GM19395 (cell line): Measurements from ENCODE around the gene SHISA4.

ENCODE experiments used
- ATAC-seq: cut with Tn5 transposase; IDR thresholded peaks from one replicate; pipeline ENCODE4 v1.9.1; 2021; ENCODE audit warnings: mild to moderate bottlenecking, moderate library complexity; ENCODE audit not compliant: unreplicated experiment

Gene SHISA4

DNA sequence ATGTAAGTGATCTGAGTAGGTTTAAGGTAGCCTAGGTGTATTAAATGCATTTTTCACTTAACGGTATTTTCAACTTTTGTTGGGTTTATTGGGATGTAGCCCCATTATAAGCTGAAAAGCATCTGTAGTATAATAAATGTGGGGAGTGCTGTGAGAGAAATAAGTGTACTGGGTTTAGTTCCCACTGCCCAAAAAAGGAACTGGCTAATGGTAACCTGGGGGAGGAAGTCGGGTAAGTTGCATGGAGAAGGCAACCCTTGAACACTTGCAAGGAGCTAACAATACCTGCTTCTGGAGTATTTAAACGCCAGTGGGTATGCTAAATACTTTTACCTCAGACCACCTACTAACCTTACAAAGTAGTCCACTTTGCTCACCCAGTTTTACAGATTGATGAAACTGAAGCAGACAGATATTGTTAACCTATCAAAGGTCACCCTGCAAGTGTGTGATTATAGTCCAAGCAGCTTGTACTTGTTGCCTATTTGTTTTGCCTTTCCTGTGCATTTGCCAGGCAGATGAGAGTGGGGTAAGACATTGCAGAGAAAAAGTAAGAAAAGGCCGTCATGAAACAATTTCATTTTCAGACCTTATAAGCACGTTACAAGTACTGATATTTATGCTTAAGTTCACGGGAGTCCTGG, 7.6 kb upstream of the SHISA4 start:
- ATAC-seq = no peak

DNA sequence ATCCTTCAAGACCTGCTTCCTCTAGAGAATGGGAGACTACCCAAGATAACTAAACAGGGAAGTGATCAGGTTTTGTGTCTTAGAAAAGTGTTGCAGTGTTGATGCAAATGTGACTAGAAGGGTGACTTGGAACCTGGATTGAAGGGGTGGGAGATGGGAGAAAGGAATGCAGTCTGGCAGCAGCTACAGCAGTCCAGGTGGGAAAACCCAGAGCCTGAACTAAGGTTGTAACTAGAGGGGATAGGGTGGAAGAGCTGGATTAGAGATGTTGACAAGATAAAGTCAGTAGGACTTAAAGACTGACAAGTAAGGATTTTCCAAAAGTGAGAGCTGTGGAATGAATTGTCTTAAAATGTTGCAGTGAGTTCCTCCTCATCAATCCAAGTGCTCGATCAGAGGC, 7.1 kb upstream of the SHISA4 start:
- no peak for ATAC-seq

DNA sequence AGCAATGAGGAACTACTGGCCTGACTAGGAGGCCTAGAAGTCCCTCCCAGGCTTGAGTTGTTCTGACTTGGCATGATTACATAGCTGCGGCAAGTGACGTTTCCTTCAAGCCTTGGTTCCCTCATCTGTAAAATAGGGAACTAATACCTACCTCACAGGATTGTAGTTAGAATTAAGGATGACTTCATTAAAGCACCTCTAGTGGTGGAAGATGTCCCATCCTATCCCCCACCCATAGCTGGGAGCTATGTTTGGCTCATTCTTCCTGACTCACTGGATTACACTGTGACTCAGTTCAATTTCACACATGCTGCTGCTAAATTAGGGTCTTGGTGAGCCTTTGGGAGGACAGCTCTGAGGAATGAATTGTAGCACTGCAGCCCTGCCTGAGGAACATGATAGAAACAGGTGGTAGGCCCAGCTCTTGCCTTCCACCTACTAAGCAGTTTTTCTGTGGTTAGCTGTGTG, 6.0 kb upstream of the SHISA4 start:
- no peak for ATAC-seq

DNA sequence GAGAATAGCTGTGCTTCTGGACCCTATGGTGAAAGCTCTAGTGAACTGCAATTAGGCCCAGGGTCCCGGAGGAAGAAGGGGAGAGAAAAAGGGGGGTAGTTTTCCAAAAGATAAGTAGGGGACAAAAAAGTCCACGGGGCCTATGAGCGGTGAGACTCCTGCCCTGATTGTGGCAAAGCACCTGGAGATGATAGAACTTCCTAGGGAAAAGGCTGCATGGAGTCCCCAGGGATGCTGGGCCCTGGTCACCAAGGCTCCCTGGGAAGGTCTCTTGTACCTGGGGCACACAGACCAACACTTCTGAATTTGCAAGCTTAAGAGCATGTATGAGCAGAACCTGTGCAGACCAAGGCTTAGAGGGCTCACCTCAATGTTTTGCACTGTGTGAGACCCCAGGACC, 5.4 kb upstream of the SHISA4 start:
- ATAC-seq = no peak

DNA sequence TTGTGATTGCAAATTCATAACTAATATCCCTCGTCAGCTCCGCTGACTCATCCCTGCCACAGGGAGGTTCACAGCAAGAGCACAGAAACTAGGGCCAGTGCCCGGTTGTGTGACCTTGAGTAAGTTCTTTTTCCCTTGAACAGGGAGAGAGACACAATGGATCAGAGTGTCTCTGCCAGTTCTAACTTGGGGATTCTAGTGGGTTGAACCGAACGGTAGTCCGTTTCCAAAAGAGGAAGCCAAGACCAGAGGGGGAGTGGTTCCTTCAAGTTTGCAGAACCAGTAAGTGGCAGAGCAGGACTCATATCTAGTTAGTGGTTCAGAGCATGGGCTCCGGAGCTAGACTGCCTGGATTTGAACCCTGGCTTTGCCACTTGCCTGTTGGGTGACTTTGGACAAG, 4.9 kb upstream of the SHISA4 start:
- ATAC-seq = no peak

DNA sequence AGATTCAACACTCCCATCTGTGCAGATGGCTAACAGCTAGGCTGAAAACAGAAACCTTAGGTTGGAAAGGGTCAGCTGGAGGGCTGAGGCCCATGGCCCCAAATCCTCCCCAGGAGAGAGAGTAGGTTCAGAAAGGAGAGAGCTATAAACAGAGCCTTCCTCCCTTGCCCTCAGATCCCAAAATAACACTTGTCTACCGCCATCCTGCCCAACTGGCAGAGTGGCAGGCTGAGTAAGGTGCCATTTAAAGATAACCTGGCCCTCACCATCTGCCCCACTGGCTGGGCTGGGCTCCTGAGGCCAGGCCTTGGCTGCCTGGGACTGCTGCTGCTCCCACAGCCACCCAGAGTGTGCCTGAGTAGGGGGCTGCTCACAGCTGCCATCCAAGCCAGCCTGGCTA, 4.3 kb upstream of the SHISA4 start:
- ATAC-seq = no peak

DNA sequence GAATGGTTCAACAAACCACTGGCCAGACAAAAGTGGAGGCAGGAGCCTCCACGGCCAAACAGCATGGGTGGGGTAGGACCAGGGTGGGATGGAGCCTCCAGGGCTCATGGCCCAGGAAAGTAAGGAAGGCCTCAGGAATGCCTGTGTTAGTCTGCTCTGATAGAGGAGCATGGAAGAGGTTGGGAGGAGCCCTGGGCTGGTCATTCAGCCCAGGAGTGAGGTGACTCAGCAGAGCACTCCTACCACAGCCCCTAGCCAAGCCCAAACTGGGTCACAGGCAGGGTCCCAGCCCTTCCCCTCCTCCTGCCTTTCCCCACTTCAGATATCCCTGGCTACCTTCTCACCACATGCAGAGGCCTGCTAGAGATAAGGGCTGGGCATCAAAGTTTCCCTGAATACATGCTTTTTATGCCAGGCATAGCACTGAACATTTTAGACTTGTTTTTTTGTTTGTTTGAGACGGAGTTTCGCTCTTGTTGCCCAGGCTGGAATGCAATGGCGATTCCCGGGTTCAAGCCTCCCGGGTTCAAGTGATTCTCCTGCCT, 3.1 kb upstream of the SHISA4 start:
- ATAC-seq = no peak

DNA sequence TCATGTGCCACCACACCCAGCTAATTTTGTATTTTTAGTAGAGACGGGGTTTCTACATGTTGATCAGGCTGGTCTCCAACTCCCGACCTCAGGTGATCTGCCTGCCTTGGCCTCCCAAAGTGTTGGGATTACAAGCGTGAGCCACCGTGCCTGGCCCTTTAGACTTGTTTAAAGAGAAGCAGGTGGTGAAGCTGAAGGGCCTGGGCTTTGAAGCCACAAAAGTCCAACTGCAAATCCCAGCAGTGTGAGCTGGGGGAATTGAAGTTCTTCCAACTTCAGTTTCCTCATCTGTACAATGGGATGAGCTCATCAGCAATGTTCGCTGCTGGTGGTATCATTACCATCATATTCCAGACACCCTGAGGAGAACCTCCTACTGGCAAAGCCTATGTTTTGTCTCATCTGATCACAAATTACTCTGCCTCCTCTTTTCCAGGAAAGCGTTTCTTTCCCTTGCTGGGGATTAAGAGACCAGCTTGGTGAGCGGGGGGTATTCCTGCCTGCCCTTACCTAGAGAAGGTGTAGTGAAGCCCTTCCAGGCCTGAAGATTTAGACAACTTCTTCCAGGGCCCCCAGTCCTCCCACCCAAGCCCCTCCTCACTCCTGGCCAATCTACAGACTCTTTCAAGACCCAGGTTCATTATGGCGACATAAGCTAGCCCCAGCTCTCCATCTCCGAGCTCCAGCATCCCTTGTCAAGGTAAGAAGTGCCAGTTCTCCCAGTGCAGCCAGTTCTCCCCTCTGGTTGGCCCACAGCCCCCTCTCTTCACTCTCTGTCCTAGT, 2.4 kb upstream of the SHISA4 start:
- no peak for ATAC-seq

DNA sequence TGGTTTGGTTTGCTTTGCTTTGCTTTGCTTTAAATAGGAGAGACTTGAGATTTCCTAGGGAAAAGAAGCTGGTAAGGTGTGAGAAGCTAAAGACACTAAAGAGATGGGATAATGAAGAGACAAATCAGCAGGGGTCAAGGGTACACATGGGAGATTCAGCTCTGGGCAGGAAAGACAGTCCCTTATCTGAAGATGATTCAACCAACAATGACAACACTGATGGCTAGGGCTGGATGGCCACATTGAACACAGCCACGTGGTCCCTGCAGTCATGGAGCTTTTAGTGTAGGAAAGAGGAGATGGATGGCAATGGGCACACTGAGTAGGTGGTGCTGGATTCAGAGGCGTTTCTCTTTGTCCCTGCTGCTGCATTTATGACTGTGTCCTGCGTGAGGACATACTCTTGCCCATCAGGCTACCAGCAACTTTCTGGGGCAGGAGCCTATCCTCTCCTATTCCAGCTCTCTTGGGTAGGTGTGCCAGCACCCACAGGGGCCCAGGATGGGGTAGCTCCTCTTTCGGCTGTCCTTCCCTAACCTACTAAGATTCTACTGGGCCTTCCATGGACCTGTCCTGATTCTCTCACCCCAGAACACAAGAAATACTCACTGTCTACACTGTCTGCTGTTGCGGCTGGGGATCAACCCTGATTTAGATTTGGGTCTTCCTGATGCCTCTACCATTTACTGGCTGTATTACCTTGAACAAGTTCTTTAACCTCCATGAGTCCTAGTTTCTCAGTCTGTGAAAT, 1.4 kb upstream of the SHISA4 start:
- no peak for ATAC-seq

DNA sequence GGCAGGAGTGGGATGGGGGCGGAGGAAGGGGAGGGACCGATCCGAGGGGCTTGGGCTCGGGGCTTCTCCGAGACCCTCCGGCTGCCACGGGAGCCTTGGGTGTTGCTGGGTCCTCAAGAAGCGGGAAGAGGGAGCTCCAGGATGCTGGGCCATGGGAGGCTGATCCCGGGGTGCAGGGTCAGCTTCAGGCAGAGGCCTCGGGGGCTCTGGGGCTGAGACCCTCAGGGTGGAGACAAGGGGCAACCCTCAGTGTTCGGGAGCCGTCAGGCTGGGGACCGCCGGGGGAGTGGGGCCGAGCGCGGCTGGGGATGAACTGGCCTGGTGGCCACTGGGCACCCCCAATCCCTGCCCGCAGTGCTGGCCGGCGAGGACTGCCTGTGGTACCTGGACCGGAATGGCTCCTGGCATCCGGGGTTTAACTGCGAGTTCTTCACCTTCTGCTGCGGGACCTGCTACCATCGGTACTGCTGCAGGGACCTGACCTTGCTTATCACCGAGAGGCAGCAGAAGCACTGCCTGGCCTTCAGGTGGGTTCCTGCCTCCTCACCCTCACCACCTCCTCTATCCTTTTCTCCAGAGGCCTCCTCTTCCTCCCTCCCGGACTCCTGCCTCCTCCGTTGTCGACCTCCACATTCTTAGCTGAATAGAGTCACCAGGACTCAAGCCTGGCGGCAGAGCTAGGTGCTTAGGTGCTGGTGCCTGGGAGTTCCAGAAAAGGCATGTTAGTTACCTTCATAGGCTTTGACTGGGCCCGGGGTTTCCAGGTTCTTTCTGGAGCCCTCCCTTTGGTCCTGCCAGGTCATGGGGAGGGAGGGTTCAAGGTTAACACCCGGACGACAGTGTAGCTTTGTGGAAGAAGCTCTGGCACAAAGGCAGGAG, 631 bp downstream of the SHISA4 start:
- ATAC-seq = no peak

DNA sequence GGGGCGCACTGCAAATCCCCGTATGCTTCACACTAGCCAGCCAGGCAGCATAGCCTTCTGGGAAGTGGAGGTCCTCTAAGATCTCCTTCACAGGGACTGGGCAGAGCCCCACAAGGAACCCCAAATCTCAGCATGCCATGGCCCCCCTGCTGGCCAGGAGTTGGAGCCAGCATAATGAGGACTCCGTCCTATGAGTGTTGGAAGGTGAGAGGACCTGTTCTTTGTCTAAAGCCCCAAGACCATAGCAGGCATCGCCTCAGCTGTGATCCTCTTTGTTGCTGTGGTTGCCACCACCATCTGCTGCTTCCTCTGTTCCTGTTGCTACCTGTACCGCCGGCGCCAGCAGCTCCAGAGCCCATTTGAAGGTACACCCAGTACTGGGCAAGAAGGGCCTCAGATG, 1.5 kb downstream of the SHISA4 start:
- no peak for ATAC-seq

DNA sequence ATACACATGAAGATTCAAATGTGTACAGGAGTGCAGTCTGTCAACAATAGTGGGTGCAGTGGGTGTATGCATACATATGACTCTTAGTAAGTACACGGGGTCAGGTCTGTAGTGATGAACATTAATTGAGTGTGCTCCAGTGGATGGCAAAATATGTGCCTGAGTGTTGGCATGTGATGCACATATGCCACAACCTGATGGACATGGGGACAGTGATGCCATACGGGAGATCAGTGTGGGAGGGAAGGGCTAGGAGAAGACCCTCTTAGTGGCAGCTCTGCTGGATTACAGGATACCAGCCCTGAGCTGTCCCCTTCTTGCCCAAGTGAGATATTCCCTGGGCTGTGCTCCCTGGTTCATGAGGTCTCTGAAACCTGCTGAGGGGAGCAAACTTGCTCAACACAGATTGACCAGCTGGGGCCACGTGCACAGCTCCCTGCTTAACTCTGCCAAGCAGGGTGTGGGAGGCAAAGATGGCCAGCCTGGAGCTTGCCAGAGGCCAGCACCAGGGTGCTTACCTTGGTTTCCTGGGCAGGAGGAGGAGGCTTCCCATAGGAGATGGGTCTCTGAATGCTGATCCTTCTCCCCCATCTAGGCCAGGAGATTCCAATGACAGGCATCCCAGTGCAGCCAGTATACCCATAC, 2.2 kb downstream of the SHISA4 start:
- ATAC-seq = no peak

DNA sequence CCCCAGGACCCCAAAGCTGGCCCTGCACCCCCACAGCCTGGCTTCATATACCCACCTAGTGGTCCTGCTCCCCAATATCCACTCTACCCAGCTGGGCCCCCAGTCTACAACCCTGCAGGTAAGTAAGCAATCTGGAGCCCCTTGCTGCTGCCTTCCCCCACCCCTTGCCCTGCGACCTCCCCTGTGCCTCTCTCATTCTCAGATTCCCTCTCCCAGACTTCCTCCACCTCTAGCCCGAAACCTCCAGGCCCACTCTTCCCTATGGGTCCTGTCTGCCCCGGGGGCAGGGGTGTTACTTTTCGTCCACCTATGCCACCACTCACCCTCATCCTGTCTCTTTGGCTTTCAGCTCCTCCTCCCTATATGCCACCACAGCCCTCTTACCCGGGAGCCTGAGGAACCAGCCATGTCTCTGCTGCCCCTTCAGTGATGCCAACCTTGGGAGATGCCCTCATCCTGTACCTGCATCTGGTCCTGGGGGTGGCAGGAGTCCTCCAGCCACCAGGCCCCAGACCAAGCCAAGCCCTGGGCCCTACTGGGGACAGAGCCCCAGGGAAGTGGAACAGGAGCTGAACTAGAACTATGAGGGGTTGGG, 2.9 kb downstream of the SHISA4 start:
- no peak for ATAC-seq

DNA sequence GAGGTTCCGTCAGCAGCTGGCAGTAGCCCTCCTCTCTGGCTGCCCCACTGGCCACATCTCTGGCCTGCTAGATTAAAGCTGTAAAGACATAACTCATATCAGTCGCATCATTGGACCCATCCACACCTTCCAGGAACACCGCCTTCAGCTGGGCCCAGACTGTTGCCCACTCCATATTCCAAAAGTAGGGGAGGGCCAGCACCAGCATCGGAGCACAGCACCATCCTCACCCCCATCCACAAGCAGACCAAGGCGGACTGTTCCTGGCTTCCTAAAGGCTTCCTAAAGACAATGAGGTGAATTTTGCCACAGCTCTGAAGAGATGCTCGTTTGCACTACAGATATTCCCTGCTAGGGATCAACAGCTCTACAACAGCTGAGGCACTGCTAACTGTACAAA, 3.5 kb downstream of the SHISA4 start:
- no peak for ATAC-seq

DNA sequence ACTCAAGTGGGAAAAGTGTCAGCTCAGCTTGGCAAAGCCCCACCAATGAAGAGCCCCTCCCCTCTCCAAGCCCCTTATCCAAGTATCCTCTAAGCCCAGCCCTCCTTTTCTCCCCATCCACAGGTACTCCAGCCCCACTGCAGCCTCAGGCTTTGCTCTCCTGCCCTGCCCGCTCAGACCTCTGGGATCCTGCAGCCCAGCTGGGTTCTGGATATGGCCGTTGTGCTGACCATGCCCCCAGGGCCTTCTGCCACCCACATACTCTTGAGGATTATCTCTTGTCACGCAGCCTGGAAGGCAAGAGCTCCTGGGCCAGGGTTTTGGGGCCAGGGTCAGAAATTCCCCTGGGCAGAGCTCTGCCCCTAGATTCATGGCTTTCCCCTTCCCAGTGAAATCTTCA, 4.7 kb downstream of the SHISA4 start:
- ATAC-seq = no peak

DNA sequence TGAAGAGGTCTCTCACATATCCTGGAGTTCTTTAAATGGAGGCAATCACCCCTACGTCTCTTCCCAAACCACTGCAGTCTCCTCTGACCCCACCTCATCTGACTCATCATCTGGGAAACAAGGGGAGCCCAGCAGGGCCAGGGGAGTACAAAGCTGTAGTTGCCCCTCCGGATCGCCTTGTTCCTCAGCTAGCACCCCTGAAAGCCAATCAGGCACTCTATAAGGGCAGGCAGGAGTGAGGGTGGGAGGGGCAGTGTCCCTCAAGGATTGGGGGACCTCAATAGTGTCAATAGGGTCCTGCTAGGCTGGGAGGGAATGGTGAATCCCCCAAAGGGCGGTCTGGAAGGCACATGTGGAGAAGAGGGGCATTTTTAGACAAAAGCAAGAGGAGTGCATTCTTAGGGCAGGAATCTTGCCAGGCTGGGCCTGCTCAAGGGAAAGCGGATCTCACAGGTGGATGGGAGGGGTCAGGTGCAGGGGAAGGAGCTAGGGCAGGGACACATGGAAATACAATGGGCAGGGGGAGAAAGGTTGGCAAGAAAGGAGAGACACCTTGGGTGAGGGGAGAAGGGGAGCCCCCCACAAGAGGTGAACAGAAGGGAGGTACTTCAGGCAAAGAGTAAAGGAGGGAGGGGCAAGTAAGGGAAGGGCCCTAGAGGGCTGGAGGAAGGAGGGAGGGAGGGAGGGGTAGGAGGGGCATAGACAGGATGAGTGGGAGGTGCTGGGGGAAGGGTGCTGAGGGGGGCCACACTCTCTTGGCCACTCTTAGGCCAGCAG, 5.8 kb downstream of the SHISA4 start:
- no peak for ATAC-seq

DNA sequence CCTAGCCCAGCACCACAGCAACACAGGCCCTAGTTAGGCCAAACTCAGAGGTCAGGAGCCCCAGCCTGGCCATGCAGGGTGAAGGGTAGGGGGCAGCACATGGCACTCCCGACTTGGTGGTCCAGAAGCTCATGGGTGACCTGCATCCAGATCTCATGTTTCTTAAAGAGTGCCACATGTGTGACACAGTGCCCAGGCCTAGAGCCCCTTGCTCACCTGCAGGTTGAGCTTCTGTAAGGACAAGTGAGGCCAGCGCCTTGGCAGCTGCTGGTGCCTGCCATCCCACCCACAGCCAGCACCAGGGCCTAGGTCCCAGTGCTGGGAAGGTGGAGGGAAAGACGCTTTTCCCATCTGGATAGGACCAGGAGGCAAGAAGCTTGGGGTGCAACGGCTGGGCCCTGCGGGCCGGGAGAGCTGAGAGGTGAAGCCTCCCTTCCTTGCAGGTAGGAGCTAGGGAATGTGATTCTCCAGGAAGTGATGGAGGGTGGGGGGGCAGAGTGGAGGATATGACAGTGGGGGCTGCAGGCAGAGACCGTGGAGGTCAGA, 6.5 kb downstream of the SHISA4 start:
- ATAC-seq = no peak

DNA sequence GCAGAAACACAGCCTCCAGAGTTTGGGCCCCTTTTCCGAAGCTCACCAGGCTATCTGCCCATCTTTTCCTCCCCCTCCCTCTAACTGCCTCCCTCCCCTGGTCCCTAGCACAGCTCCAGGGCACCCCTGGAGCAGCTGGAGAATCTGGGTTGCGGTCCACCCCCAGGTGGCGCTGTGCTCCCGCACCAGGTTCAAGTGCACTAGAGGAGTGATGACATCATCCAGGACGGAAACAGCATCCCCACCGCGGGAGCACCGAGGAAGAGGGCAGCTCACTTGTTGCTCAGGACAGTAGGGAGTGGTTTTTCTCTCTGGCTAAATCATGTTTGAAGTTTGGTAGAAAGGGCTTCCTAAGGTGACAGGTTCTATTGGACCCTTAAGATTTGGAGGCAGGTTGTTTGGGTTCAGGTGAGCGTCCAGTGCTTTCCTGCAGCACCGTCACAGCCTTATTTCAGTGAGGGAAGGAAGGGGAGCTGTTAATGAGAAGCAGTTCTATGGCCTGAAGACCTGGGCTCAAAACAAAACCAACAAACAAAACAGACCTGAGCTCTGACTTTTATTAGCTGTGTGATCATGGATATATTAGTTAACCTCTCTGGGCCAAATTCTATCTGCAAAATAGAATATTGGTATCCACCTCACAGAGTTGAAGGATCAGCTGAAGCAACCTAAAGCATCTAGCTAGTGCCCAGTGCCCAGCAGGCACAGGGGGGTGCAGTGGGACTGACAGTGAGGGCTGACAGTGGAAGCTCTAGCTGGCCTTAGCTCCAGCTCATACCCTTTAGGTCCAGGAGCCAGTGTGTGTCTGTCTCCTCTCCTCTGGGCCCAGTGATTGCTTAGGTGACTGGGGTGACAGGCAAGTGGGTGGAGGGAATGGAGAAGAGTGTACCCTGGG, 7.5 kb downstream of the SHISA4 start:
- peak; percentile 94 for ATAC-seq
